Occipital lobe (tissue), 2 donors: ENCODE data around the gene ZNF543. TPM values are rescaled to one million over a fixed set of nuclear protein-coding genes. Genes with fewer than 3 reads are reported as not detected.
"Not testable (repeated sequence)": the region's sequence is repeated elsewhere in the genome, so short reads cannot be mapped to it uniquely, and the experiment has no call there.

Experiments
- DNase-seq: peaks from one replicate; lab custom pipeline; 2025; lab: John Stamatoyannopoulos, UW
- total RNA-seq: library from RNA; depleted of rRNA; stranded (reverse); fragments of >200 nt; gene quantifications from one replicate; pipeline ENCODE4 v1.2.3, GENCODE V29; 2014

Gene ZNF543
- total RNA-seq, 1 donor from 2014 or later, result 40.7 TPM

DNA sequence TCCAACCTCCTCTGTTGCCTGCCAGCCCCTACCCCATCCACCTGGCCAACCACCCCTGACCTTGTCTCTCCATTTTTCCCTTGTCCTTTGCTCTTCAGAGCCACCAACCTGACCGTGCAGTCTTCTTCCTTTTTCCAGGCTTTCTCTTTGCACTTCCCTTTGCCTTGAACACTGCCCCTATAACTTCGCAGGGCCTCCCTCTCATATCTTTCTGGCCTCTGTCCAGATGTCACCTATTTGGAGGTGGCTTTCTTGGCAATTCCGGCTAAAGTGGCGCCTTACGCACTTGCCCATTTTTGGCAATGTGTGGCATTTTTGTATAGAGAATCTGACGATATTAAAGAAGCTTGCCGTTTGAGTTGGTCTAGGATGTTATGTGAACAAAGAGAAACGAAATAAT, 844 bp downstream of the ZNF543 start:
- DNase-seq, result no peak

- DNase-seq, result no peak
Observed at GRCh38 chr19:57321751-57322150, 1.5 kb downstream of the ZNF543 start.

GRCh38 chr19:57324992-57325391, 4.7 kb downstream of the ZNF543 start:
- DNase-seq, result no peak

DNA sequence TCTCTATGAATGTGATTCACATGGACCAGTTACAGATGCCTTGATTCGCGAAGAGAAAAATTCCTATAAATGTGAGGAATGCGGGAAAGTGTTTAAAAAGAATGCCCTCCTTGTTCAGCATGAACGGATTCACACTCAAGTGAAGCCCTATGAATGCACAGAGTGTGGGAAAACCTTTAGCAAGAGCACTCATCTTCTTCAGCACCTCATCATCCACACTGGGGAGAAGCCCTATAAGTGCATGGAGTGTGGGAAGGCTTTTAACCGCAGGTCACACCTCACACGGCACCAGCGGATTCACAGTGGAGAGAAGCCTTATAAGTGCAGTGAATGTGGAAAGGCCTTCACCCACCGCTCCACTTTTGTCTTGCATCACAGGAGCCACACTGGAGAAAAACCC, 7.7 kb downstream of the ZNF543 start:
- DNase-seq, result no peak

- DNase-seq, result no peak
Observed at GRCh38 chr19:57334191-57334590, 13.9 kb downstream of the ZNF543 start.

GRCh38 chr19:57338877-57339276, 18.6 kb downstream of the ZNF543 start:
- no peak for DNase-seq

- DNase-seq, result no peak
Observed at GRCh38 chr19:57342582-57342981, 22.3 kb downstream of the ZNF543 start.

DNA sequence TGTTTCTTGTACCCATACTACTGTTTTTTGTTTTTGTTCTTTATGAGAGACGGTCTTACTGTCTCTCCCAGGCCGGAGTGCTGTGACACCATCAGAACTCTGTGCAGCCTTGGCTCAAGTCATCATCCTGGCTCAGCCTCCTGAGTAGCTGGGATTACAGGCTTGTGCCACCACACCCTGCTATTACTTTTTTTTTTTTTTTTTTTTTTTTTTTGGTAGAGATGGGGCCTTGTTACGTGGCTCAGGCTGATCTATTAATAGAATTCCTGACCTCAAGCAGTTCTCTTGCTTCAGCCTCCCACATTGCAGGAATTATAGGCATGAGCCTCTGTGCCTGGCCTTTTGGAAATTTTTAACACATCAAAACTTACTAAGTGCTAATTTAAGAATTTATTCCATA, 27.9 kb downstream of the ZNF543 start:
- no peak for DNase-seq

DNA sequence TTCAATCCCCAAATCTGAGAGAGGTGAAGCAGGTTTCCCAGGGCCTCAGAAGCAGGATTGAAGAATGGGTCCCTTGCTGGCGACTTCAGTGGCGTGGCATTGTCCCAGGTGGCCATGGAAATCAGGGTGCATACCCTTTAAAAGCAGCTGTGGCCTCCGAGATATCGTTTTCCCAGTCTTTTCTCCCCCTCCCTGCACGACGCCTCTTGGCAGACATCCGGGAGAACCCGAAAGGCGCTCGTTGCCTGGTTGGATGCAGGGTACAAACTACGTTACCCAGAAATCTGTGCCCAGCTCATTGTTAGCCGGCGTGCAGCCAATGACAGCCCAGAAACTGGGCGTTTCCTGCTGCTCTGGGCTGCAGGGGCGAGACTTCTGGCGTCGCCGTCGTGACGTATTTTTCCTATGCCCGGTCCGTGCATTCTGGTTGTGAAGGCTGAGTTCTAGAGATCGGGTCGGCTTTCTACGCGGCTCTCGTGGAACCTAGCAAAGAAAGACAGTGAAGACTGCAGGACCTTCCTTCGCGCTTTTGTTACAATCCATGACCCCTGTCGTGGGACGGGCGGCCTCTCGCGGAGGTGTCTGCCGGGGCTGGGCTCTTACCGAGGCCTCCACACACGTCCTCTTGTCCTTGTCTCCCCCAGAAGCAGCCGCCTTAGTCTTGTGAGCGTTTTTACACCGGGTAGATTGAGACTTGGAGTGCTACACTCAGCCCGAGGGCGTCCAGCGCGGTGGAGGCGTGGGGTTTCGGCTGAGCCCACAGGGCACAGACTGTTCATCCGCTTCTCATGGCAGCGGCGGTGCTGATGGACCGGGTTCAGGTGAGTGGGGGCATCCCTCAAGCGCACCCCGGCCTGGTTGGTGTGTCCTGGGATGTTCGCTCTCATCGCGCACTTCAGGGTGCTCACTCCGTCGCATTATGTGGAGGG, 30.9 kb downstream of the ZNF543 start, which contains the start of gene ZNF304:
Gene ZNF304, plus strand, starts transcription at position 395 of the 929 bp plus-strand sequence. Its CDS starts 394 bp downstream, at position 789.
- peak; percentile 96 for DNase-seq

- DNase-seq, result no peak
Observed at GRCh38 chr19:57351867-57352266, 31.6 kb downstream of the ZNF543 start.

GRCh38 chr19:57355916-57356315, 35.6 kb downstream of the ZNF543 start:
- no peak for DNase-seq

DNA sequence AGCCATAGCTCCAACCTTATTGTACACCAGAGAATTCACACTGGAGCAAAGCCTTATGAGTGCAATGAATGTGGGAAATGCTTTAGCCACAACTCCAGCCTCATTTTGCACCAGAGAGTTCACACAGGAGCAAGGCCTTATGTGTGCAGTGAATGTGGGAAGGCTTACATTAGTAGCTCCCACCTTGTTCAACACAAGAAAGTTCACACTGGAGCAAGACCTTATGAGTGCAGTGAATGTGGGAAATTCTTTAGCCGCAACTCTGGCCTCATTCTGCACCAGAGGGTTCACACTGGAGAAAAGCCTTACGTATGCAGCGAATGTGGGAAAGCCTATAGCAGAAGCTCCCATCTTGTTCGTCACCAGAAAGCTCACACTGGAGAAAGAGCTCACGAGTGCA, 37.1 kb downstream of the ZNF543 start:
- no peak for DNase-seq

DNA sequence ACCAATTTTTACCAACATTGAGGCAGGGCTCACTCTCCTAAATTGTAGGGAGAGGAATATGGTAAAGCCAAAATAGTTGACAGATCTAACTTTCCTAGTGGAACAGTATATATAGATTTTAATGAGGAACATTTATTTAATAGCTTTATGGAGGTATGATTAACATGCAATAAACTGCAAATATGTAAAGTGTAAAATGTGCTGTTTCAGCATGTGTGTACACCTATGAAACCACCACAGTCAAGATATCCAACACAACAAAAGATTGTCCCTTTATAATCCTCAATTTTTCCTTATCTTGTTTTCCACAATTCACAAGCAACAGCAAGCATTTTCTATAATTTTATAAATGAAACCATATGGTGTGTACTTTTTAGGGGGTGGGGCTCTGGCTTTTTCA, 39.0 kb downstream of the ZNF543 start:
- DNase-seq, result no peak

GRCh38 chr19:57362419-57362818, 42.1 kb downstream of the ZNF543 start:
- DNase-seq, result no peak

DNA sequence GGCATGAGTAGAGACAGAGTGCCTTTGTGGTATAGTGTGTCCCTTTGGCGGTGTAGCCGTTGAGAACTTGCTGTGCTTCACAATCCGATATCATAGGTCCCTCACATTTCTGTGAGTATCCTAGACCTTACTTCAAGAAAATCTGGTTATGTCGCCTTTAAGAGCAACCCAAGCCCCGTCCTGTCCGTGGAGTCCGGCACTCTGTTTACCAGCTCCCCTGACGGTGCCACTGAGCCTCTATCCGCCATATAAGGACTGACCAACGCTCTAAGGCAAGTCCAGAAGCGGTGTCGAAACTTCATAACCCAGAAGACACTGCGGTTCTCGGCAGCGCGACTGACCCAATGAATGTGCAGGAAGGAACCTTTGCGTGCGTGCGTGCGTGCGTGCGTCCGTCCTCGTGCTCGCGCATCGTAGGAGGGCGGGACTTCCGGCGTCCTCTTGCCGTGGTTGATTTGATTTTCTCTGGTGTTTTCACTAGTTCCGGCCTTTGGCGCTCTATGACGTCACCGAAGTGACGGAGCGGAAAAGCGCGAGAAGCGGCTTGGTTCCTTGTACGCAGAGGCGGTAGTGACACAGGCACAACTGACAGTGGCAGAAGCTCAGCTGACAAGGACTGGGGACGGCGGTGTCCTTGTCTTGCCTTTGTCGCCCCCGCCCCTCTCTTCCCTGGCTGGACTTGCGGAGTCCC, 42.9 kb downstream of the ZNF543 start, which contains the start of the genes TRAPPC2B and ZNF547:
Gene TRAPPC2B, plus strand, starts transcription at position 555 of the 691 bp plus-strand sequence. CDS start 1,283 bp downstream, outside the sequence.
Gene ZNF547, plus strand, starts transcription at position 555 of the 691 bp plus-strand sequence. CDS start 5,005 bp downstream, outside the sequence.
- DNase-seq, result peak; percentile 98

DNA sequence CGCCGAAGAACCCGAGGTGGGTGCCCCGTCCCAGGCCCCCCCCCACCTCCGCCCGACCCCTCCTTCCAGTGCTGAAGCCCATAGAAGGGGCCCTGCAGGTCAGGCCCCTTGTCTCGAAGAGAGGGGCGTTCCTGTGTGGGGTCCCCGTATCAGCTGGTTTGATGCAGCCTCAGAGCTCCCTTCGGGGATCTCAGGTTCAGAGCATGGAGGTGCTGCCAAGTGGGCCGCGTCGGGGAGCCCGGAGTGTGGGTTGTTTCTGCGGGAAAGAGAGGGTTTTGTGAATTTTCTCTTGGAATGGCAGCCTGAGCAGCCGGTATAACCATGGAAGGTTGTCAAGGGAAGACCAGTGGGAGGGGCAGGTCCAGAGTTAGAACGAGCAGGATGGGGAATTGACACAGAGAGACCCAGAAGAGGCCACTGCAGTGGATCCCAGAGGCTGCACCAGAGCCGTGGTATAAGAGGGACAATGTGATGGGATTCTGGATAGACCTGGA, 43.5 kb downstream of the ZNF543 start:
- DNase-seq, result no peak

- no peak for DNase-seq
Observed at GRCh38 chr19:57366776-57367175, 46.5 kb downstream of the ZNF543 start.

DNA sequence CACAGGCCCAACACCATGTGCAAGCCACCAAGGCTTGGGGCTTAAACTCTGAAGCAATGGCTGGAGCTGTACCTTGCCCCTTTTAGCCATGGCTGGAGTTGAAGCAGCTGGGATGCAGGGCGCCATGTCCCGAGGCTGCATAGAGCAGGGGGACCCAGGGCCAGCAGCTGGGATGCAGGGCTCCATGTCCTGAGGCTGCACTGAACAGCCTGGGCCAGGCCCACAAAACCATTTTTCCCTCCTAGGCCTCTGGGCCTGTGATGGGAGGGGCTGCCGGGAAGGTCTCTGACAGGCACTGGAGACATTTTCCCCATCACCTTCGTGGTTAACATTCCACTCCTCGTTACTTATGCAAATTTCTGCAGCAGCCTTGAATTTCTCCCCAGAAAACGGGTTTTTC, 53.9 kb downstream of the ZNF543 start:
- DNase-seq, result no peak

GRCh38 chr19:57374647-57375046, 54.4 kb downstream of the ZNF543 start:
- DNase-seq, result not testable (repeated sequence)

DNA sequence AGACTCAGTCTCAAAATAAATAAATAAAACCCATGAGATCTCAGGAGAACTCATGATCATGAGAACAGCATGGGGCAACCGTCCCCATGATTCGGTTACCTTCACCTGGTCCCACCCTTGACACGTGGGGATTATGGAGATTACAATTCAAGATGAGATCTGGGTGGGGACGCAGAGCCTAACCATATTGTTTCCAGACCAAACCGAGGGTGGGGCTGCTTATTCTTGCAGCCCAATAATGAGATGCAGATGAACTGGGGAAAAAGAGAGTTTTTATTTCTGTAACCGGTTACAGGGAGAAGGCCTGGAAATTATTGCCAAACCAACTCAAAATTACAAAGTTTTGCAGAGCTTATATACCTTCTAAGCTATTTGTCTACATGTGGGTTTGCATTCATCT, 55.9 kb downstream of the ZNF543 start:
- no peak for DNase-seq

DNA sequence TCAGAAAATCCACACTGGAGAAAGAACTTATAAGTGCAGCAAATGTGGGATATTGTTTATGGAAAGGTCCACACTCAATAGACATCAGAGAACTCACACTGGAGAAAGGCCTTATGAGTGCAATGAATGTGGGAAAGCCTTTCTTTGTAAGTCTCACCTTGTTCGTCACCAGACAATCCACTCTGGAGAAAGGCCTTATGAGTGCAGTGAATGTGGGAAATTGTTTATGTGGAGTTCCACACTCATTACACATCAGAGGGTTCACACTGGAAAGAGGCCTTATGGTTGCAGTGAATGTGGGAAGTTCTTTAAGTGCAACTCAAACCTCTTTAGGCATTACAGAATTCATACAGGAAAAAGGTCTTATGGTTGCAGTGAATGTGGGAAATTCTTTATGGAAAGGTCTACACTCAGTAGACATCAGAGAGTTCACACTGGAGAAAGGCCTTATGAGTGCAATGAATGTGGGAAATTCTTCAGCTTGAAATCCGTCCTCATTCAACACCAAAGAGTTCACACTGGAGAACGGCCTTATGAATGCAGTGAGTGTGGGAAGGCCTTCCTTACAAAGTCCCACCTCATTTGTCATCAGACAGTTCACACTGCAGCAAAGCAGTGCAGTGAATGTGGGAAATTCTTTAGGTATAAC, 57.4 kb downstream of the ZNF543 start:
- DNase-seq, result no peak
